ENCODE measurements around the gene EEF1AKMT4.

Gene EEF1AKMT4

GRCh38 chr3:184299488-184300377 lies 50.3 kb downstream of the EEF1AKMT4 start:
- TF ChIP-seq CTCF (IDR thresholded peaks at IDR 0.05), result no peak
- Histone ChIP-seq H3K27ac (peak overlapping the region; percentile 55 to 94), H3K4me3 (peak overlapping the region; percentile 99)
- DNase-seq (ENCODE audit: low spot score), result no peak

DNA sequence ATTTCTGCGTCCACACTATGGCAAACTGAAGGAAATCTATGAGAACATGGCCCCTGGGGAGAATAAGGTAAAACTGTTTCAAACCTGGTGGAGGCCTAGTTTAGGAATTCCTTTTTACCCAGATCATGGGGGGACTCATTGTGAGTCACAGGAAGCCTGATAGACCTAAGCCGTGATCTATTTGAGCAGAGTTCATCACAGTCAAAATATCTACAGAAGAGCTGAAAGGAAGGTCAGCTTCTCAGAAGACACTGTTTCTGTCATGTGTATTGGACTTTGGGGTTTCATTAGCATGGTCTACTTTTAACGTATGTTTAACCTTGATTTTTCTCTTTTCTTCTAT lies 50.9 kb downstream of the EEF1AKMT4 start:
- H3K27ac ChIP-seq, result no peak overlapping the region
- TF ChIP-seq CTCF (IDR thresholded peaks at IDR 0.05), result no peak
- H3K4me3 ChIP-seq, result peak overlapping the region; percentile 99
- DNase-seq (ENCODE audit: low spot score), result no peak

DNA sequence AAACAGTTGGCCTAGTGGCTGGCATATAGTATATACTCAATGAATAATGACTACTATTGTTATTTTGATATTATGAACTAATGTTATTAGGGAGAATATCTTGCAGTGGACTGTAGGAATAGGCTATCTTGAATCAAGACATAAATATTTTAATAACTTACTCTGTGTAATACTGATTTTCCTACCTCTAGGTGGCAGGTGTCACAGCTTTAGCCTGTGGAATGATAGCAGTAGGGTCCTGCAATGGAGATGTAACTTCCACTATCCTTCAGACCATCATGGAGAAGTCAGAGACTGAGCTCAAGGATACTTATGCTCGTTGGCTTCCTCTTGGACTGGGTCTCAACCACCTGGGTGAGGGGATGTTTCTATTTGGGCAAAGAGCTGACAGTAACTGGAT lies 56.1 kb downstream of the EEF1AKMT4 start:
- Histone ChIP-seq H3K4me3 (no peak overlapping the region), H3K27ac (no peak overlapping the region)
- no peak for DNase-seq (ENCODE audit: low spot score)
- no peak for TF ChIP-seq CTCF (IDR thresholded peaks at IDR 0.05)

DNA sequence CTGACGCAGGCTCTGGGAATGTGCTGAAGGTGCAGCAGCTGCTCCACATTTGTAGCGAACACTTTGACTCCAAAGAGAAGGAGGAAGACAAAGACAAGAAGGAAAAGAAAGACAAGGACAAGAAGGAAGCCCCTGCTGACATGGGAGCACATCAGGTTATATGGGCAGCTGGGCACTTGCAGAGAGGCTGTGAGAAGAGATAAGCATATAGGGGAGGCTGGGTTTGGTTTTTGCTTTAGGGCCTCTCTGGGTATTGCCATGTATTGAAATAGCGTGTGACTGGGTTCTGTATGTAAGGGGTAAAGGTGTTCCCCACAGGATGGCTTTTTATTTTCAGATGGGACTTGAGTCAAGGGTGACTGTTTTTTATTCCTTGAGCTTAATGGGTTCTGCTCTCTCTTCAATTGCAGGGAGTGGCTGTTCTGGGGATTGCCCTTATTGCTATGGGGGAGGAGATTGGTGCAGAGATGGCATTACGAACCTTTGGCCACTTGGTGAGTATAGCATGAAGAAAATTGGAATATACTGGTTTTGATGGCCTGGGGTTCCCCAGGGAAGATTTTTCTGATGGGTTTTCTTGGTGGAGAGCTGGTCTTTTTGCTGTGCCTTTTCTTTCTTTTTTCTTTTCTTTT lies 57.0 kb downstream of the EEF1AKMT4 start:
- TF ChIP-seq CTCF (IDR thresholded peaks at IDR 0.05), result no peak
- Histone ChIP-seq H3K4me3 (no peak overlapping the region), H3K27ac (no peak overlapping the region)
- no peak for DNase-seq (ENCODE audit: low spot score)

- DNase-seq (ENCODE audit: low spot score), result no peak
- TF ChIP-seq CTCF (IDR thresholded peaks at IDR 0.05), result no peak
- Histone ChIP-seq H3K27ac (no peak overlapping the region), H3K4me3 (no peak overlapping the region)
Measured at GRCh38 chr3:184307915-184308314, 58.4 kb downstream of the EEF1AKMT4 start.
